HG03354 (cell line): ENCODE data around the gene CRYM.

Source experiments
- ATAC-seq: cut with Tn5 transposase; IDR thresholded peaks from one replicate; pipeline ENCODE4 v1.9.1; 2021; ENCODE audit warnings: mild to moderate bottlenecking; ENCODE audit not compliant: unreplicated experiment, poor library complexity, severe bottlenecking

The CRYM gene

DNA sequence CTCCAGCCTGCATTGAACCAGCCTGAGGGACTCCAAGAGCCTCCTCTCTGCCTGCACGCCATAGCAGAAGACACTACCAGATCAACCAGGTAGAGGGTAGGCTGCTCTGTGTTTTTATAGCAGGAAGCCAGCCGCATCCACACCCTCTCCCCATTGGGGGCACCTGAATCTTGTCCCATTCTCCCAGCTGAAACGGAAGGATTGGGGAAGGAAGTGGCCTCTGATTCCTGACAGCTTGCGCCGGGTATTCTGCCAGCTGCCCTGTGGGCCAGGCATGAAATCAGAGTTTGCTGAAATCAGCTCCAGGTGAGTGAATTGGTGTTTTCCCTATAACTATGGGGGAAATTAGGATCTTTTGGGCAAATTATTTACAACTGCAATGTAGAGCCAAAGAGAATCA is 66.6 kb downstream of the CRYM start, which contains the start of gene ZP2:
Gene ZP2, minus strand, starts transcription at position 89 of the 400 bp plus-strand sequence. Its CDS starts 27 bp downstream, at position 62.
- ATAC-seq, result no peak
